Measurements from ENCODE around the gene ABCB11.
"Not testable (repeated sequence)": the region's sequence is repeated elsewhere in the genome, so short reads cannot be mapped to it uniquely, and the experiment has no call there.

The ABCB11 gene

GRCh38 chr2:168969865-168970264 lies 61.3 kb downstream of the ABCB11 start:
- no peak for DNase-seq

- no peak for DNase-seq
These were observed 62.8 kb downstream of the ABCB11 start for GRCh38 chr2:168968342-168968741.

GRCh38 chr2:168964251-168964807 lies 66.8 kb downstream of the ABCB11 start:
- DNase-seq, result no peak

- DNase-seq, result no peak
These were observed 68.5 kb downstream of the ABCB11 start for GRCh38 chr2:168962636-168963035.

GRCh38 chr2:168961450-168962229 lies 69.5 kb downstream of the ABCB11 start:
- peak; percentile 61 for DNase-seq

- DNase-seq, result no peak
These were observed 74.7 kb downstream of the ABCB11 start for GRCh38 chr2:168956392-168956791.

GRCh38 chr2:168955321-168955720 lies 75.8 kb downstream of the ABCB11 start:
- no peak for DNase-seq

- DNase-seq, result no peak
These were observed 76.9 kb downstream of the ABCB11 start for GRCh38 chr2:168954256-168954655.

- no peak for DNase-seq
These were observed 78.7 kb downstream of the ABCB11 start for GRCh38 chr2:168952424-168952823.

GRCh38 chr2:168951871-168952270 lies 79.3 kb downstream of the ABCB11 start:
- no peak for DNase-seq

- no peak for DNase-seq
These were observed 81.8 kb downstream of the ABCB11 start for GRCh38 chr2:168949324-168949723.

- DNase-seq, result no peak
These were observed 82.4 kb downstream of the ABCB11 start for GRCh38 chr2:168948621-168949212.

GRCh38 chr2:168945508-168945907 lies 85.6 kb downstream of the ABCB11 start:
- no peak for DNase-seq

- no peak for DNase-seq
These were observed 87.1 kb downstream of the ABCB11 start for GRCh38 chr2:168944065-168944464.

GRCh38 chr2:168941297-168941696 lies 89.8 kb downstream of the ABCB11 start:
- DNase-seq, result no peak

- DNase-seq, result no peak
These were observed 91.2 kb downstream of the ABCB11 start for GRCh38 chr2:168939918-168940317.

GRCh38 chr2:168939061-168939460 lies 92.1 kb downstream of the ABCB11 start:
- no peak for DNase-seq

GRCh38 chr2:168935810-168936581 lies 95.1 kb downstream of the ABCB11 start:
- no peak for DNase-seq

- no peak for DNase-seq
These were observed 96.3 kb downstream of the ABCB11 start for GRCh38 chr2:168934826-168935225.

- DNase-seq, result not testable (repeated sequence)
These were observed 99.0 kb downstream of the ABCB11 start for GRCh38 chr2:168932174-168932573.

- no peak for DNase-seq
These were observed 100.9 kb downstream of the ABCB11 start for GRCh38 chr2:168930242-168930641.

GRCh38 chr2:168929031-168929430 lies 102.1 kb downstream of the ABCB11 start:
- DNase-seq, result no peak

- DNase-seq, result no peak
These were observed 102.9 kb downstream of the ABCB11 start for GRCh38 chr2:168928113-168928831.

Measured in stimulated activated CD4-positive, alpha-beta T cell treated with anti-CD3 and anti-CD28 coated beads, Interleukin-4, amount 100 ng/mL, for 24 hours (primary cell).